Measurements from ENCODE around the gene FECH.

DNA sequence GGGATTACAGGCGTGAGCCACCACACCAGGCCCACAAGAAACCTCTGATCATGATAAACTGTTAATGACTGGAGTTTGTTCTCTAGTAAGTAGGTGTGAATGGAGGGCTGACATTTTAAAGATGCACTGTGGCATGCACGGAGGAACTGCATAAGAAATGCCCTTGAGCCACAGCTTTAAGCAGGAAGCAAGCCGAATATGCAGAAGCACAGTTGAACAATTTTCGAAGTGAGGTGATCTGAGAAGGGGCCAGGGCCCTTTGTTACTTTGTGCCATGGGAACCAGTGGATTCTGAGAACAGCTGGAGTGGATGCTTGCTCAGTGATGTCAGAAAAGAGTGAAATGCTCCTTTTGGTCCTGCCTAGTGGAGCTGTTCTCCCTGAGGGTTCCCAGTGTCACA lies 16.3 kb downstream of the FECH start:
- TF ChIP-seq, protein P1, sequence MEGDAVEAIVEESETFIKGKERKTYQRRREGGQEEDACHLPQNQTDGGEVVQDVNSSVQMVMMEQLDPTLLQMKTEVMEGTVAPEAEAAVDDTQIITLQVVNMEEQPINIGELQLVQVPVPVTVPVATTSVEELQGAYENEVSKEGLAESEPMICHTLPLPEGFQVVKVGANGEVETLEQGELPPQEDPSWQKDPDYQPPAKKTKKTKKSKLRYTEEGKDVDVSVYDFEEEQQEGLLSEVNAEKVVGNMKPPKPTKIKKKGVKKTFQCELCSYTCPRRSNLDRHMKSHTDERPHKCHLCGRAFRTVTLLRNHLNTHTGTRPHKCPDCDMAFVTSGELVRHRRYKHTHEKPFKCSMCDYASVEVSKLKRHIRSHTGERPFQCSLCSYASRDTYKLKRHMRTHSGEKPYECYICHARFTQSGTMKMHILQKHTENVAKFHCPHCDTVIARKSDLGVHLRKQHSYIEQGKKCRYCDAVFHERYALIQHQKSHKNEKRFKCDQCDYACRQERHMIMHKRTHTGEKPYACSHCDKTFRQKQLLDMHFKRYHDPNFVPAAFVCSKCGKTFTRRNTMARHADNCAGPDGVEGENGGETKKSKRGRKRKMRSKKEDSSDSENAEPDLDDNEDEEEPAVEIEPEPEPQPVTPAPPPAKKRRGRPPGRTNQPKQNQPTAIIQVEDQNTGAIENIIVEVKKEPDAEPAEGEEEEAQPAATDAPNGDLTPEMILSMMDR (conservative IDR thresholded peaks at IDR 0.05; ENCODE audit: low read length): no peak
- no peak for TF ChIP-seq EZH2phosphoT487 (IDR thresholded peaks at IDR 0.05; ENCODE audit: borderline replicate concordance, low read depth, low read length)
